Measurements from ENCODE around the gene EMC8.
"Not testable (repeated sequence)": the region's sequence is repeated elsewhere in the genome, so short reads cannot be mapped to it uniquely, and the experiment has no call there.

EMC8 gene

GRCh38 chr16:85834741-85835140 lies 35.4 kb upstream of the EMC8 start:
- no peak for DNase-seq

DNA sequence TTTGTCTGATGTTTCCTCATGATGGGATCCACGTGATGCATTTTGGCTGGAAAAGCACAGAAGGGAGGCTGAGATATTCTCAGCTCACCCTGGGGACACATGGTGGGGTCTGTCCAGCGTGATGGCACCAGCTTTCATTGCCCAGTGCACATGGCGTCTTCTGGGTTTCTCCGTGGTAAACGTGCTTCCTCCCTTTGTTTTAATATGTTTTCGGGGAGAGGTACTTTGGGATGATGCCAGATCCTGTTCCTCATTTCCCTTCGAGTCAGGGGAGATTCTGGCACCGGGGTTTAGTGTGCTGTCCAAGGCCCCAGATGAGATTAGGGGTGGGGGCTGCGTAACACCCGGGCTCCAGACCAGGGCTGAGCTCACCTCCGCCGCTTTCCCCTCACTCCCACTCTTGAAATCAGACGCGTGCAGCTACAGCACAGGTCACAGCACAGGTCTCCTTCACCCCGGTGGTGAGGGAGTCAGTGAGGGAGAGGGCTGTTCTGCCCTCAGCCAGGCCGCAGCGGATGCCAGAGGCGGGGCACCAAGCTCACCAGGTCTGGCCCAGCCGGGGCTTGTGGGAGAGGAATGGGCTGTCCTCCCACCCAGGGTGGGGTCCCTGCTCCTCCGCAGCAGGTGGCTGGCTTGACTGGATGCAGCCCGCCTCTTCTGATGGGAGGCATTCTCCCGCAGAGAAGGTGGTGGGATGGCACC lies 34.0 kb upstream of the EMC8 start:
- no peak for DNase-seq

DNA sequence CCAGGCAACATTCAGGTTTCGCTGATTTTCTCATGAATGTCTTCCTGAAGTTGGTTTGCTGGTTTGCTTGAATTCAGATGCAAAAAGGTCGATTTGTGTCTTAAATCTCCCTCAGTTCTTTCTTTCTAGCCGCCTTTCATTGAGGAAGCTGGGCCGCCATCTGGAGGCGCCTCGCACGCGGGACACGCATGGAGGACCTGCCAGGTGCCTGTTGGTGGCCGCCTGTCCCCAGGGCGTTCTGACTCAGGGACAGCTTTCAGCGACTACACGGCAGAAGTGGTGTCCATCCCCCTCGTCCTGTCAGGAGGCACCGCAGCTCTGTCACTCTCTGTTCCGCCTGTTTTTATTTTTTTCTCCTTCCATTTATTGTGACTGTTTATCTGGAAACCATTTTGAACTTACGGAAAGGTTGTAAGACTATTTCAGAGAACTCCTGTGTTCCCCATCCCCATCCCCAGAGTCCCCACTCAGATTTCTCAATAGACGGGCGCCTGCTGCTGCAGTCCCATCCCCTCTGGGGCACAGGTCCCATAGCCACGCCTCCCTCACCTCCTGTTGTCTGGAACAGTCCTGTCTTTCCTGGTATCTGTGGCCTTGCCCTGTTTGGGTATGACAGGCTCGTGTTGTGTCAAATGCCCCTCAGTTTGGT lies 33.4 kb upstream of the EMC8 start:
- no peak for DNase-seq

DNA sequence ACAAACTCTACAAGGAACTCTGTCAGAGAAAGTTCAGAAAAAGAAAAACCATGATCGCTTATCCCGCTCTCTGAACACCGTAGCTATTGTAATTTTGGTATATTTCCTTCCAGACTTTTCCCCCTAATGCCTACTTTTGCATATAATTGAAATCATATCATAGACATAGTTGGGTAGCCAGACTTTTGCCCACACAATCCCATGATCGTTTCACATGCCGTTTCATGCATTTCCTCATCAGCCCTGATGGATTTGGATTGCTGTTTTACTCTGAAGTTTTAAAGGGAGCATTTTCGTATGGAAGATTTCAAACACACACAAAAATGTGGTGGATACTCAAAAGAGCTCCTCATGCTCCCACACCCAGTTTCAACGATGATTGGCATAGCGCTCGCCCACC lies 31.5 kb upstream of the EMC8 start:
- no peak for DNase-seq

DNA sequence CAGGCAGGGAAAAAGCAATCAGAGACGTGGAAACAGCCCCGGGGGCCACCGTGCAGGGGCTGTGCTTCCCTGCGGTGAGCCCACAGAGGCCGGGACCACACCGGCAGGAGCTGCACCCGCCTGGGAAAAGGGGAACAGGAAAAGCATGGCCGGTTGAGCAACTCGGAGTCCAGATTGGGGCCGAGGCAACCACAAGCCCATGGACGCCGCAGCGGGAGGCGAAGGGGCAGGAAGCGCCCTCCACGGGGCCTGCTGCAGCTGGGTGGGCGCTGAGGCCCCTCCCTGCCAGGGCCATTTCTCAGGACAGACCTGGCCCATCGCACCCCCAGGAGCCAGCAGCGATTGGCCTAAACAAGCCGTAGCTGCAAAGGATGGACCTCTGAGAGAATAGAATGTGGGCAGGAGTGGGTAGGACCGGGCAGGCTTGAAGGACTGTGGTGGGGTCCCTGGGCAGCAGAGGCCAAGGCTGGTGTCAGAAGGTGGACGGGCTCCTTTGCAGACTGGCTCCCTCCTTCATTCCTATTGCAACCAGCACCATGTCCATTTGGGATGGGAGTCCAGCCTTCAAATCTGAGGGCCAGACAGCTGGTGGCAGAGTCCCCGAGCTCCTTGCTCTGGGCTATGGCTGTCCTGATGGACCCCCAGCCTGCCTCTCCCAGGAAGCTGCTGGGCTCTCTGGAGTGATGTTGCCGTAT lies 30.6 kb upstream of the EMC8 start:
- DNase-seq: peak; percentile 43

DNA sequence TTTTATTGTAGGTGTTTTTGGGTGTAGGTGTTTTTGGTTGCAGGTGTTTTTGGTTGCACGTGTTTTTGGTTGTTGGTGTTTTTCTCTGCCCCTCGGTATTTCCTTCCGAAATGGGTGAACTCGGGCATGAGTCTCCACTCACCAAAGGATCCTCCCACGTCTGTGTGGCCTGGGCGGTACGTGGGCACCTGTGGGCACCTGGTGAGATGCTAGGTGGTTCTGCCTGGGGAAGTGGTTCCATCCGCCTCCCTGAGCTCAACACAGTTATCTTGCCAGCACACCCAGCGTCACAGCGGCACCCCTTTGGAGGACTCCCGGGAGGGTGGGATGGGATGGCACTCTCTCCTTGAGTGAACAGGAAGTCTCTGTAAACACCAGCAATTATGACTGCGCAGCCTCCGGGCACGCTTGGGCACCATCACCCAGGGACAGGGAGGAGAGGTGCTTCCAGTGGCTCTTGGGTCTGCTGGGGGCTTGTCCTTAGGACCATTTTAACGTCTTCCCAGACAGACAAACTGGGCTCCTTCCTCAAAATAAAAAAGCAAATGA lies 29.9 kb upstream of the EMC8 start:
- DNase-seq: no peak

GRCh38 chr16:85828166-85828565 lies 28.8 kb upstream of the EMC8 start:
- no peak for DNase-seq

DNA sequence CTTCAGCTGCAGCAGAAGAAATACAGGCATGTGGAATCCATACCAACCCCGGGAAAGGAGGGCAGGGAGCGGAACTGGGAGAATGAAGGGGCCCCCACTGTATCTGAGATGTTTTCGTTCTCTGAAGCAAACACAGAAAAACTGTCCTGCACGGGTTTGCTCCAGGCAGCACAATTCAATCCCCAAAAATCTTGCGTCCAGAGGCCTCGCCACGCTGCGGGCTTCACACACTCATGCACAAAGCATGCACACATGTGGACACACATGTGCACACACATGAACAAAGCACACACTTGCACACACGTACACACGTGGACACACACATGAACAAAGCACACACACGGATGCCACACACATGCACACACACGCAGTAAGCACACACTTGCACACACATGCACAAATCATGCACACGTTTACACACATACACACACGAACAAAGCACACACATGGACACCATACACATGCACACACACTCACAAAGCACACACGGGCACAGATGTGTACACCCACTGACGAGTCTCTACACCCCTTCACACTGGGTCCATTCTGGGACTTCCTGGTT lies 27.4 kb upstream of the EMC8 start:
- no peak for DNase-seq

- DNase-seq: no peak
Measured at GRCh38 chr16:85825326-85825725, 26.0 kb upstream of the EMC8 start.

DNA sequence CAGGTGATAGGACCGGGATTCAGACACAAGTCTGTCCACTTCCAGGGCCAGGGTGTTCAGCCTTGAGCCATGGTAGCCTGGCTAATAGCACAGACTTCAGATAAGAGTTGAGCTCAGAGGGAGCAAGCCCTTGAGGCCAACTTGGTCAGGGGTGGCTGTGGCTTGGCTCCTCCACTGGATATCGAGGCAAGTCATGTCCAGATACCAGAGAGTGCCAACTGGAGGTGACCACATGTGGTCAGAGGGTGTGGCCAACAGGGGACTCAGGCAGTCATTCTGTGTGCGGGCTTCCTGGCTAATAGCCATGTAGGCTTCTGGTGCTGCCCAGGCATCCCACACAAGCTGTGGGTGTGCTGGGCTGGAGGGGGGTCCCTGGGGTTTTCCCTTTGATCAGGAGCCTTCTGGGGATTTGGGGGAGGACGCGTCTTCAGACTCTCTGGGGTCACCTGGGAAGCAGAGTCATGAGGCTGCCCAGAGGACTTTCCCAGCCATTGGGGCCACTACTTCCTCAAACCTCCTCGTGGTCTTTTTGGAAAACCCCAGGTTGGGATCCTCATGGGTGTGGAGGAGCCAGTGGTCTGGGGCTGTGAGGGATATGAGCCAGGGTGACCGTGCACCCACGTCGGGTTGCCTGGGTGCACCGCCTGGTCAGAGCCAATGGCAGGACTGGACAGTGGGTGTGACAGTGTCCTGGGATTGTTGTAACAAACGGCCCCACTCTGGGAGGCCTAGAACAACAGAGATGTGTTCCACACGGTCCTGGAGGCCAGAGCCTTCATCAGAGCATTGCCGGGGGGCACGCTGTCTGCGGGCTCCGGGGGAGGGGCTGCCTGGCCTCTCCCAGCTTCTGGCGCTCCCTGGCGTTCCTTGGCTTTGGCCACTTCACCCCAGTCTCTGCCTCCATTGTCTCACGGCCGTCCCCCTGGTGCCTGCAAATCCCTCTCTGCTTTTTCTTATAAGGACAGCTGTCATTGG lies 25.1 kb upstream of the EMC8 start:
- no peak for DNase-seq

- DNase-seq: no peak
Measured at GRCh38 chr16:85823328-85823920, 24.1 kb upstream of the EMC8 start.

GRCh38 chr16:85822145-85822544 lies 22.8 kb upstream of the EMC8 start:
- no peak for DNase-seq

DNA sequence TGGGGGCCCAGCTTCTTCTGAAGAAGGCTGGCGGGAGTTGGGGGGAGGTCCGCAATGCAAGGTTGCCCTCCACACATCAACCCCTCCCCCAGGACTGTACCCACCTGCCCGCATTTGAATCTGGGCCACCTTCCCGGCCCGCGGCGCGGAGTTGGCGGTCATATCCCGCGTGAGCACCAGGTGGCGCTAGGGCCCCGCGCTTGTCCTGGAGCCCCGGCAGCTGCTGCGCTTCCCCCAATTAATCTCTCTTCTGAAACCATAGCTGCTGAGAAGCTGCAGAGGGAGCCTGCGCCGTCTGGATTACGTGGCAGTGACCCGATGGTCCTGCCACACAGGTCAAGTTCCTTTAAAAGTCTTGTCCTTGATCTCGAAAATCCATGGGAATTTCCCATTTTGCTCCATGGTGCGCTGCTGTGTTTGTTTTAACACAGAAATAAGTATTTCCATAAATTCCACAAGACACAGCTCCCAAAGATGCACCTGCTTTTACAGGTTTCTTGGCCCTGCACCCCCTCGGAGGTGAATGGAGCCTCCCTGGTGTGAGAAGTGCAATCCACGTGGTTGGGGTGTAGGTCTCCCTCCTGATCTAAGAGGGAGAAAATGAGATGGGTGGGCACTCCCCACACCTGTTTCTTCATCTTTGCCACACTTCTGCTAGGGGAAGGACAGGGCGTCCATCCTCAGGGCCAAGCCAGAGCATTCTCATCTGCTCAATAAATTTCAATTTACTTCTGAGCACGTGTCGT lies 22.2 kb upstream of the EMC8 start:
- peak; percentile 2 for DNase-seq

- DNase-seq: no peak
Measured at GRCh38 chr16:85820604-85821372, 21.4 kb upstream of the EMC8 start.

GRCh38 chr16:85819771-85820170 lies 20.4 kb upstream of the EMC8 start:
- DNase-seq: no peak

- DNase-seq: peak; percentile 30
Measured at GRCh38 chr16:85819245-85819644, 19.9 kb upstream of the EMC8 start.

DNA sequence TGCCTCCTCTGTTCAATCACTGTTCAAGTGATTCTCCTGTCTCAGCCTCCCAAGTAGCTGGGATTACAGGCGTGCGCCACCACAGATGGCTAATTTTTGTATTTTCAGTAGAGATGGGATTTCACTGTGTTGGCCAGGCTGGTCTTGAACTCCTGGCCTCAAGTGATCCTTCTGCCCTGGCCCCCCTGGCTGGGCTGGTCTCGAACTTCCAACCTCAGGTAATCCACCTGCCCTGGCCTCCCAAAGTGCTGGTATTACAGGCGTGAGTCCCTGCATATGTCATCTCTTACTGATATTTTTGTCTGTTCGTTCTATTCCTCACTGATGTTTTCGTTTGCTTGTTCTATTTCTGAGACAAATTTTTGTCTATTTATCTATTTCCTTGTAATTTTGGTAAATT lies 17.9 kb upstream of the EMC8 start:
- not testable (repeated sequence) for DNase-seq

GRCh38 chr16:85816159-85816558 lies 16.8 kb upstream of the EMC8 start:
- DNase-seq: no peak

DNA sequence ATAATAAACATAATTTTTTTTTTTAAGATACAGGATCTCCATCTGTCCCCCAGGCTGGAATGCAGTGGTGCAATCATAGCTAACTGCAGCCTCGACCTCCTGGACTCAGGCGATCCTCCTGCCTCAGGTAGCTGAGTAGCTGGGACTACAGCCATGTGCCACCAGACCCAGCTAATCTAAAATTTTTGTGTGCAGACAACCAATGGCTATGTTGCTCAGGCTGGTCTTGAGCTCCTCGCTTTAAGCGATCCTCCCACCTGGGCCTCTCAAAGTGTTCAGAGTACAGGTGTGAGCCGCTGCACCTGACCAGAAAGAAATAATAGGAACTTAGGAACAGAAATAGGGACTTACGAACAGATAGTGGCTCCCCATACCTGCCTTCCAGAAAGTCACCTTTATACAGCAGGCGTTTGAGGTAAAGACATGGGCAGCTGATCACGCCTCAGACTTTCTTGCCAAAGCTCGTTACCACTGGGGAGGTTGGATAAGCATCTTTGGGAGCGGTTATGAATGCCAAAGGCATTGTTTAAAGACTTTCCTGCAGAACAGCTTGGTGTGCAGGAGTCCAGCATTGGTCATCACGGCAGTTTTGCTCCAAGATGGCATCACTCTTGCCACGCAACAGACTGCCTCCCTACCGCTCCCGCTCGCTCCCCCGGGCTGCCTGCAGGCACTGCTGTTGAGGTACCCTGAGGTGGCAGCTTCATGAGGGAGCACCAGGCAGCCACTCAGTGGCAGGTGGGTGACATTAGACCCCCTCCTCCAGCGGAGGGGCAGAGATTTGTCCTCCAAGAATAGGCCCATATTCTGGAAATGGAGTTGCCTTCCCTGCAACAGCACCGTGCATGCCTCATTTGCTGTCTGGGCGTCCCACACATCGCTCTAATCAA lies 13.7 kb upstream of the EMC8 start:
- no peak for DNase-seq

Data from GDM1 (cell line).